ENCODE results near the gene PDLIM4. TPM values are rescaled to one million over a fixed set of nuclear protein-coding genes. Genes with fewer than 3 reads are reported as not detected.

Gene PDLIM4
- total RNA-seq, 1 experiment from 2014 or later: 7.6 TPM

DNA sequence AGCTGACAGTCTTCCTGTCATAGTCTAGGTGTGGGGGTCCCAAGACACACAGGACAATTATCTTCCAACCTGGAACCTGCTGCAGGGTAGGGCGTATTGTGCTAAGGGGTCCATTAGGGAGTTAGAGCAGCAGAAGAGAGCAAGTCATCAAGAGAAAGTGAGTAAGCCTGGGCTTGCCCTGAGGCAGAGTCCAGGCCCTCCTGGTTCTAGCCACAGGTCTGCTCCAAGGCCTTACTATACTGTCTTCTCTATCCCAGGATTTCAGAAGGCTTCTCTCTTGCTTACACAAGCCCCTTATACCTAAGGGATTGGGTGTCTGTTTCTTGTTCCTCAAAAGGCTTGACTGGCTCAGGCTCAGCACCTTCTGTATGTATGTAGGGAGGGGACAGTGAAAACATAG lies 37.5 kb upstream of the PDLIM4 start:
- Histone ChIP-seq H3K9me3 (ENCODE audit: control insufficient read depth, low read depth, low read length) (no peaks in the 10 kb centered on the region), H3K27me3 (ENCODE audit: insufficient read depth, low read length) (no peaks in the 10 kb centered on the region), H4K8ac (replicated peaks; ENCODE audit: insufficient read length, low read depth, low read length) (no peak overlapping the region), H3K79me2 (ENCODE audit: insufficient read depth, low read length) (no peaks in the 10 kb centered on the region), H2AK5ac (ENCODE audit: insufficient read length, low read length) (no peak overlapping the region), H3K4ac (ENCODE audit: low read depth, low read length) (no peak overlapping the region), H2BK20ac (ENCODE audit: low read depth, low read length, poor library complexity, severe bottlenecking) (no peak overlapping the region), H3K14ac (ENCODE audit: insufficient read depth, low read length) (no peak overlapping the region), H4K20me1 (ENCODE audit: control insufficient read depth, insufficient read depth, insufficient read length) (no peaks in the 10 kb centered on the region), H2BK15ac (ENCODE audit: low read depth, low read length) (no peak overlapping the region), H3K9ac (ENCODE audit: extremely low read depth, insufficient read length, low read length) (no peak overlapping the region), H2BK12ac (ENCODE audit: insufficient read length, low read depth, low read length) (no peak overlapping the region), H3K4me2 (ENCODE audit: insufficient read depth, insufficient read length, low read length) (no peak overlapping the region), H3K27ac (ENCODE audit: insufficient read length, low read depth, low read length) (no peak overlapping the region), H4K91ac (ENCODE audit: insufficient read length, low read depth, low read length) (no peak overlapping the region), H3K18ac (ENCODE audit: insufficient read length, low read depth, low read length) (no peak overlapping the region), H2BK5ac (ENCODE audit: insufficient read length, low read length) (no peak overlapping the region), H3K23ac (ENCODE audit: insufficient read length, low read depth, low read length) (no peak overlapping the region), H3K4me1 (ENCODE audit: insufficient read depth, low read length) (no peaks in the 10 kb centered on the region; the same call in 1 of the 2 replicates), H2BK120ac (ENCODE audit: low read depth, low read length, poor library complexity, severe bottlenecking) (no peak overlapping the region), H3T11ph (ENCODE audit: low read length) (no peak overlapping the region), H4K5ac (ENCODE audit: insufficient read length, low read depth, low read length) (no peak overlapping the region), H2AFZ (ENCODE audit: low read length) (no peak overlapping the region), H3K23me2 (ENCODE audit: insufficient read length, low read depth, low read length, poor library complexity, severe bottlenecking) (no peaks in the 10 kb centered on the region), H3K56ac (ENCODE audit: insufficient read length, low read depth, low read length) (no peak overlapping the region), H3K79me1 (ENCODE audit: insufficient read depth, low read depth, low read length, poor library complexity, severe bottlenecking) (no peaks in the 10 kb centered on the region)
- Mint-ChIP-seq H3K4me1 (peaks cover 7 to 13% of the 10 kb centered on the region in 2 experiments), H3K27me3 (ENCODE audit: low read depth) (peaks cover 2% of the 10 kb centered on the region; the same call in 1 of the 2 replicates), H3K36me3 (ENCODE audit: insufficient read depth in 1 of 3, low read depth in 3 of 3) (peaks cover 0 to 4% (median 0%) of the 10 kb centered on the region in 3 experiments; a peak in 1 of 7 replicates), H3K9me3 (no peaks in the 10 kb centered on the region), H3K27ac (no peak overlapping the region; a peak in 1 of 7 replicates), H3K4me3 (no peak overlapping the region)
- no CpG with 5 or more reads among the region's 1 CpG for WGBS (ENCODE audit: extremely low coverage, insufficient read length, low lambda C conversion rate)
- no peak for DNase-seq
- TF ChIP-seq, protein P1, sequence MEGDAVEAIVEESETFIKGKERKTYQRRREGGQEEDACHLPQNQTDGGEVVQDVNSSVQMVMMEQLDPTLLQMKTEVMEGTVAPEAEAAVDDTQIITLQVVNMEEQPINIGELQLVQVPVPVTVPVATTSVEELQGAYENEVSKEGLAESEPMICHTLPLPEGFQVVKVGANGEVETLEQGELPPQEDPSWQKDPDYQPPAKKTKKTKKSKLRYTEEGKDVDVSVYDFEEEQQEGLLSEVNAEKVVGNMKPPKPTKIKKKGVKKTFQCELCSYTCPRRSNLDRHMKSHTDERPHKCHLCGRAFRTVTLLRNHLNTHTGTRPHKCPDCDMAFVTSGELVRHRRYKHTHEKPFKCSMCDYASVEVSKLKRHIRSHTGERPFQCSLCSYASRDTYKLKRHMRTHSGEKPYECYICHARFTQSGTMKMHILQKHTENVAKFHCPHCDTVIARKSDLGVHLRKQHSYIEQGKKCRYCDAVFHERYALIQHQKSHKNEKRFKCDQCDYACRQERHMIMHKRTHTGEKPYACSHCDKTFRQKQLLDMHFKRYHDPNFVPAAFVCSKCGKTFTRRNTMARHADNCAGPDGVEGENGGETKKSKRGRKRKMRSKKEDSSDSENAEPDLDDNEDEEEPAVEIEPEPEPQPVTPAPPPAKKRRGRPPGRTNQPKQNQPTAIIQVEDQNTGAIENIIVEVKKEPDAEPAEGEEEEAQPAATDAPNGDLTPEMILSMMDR (conservative IDR thresholded peaks at IDR 0.05): no peak

Measured in H9 (cell line).